ENCODE data around the gene SERINC2.
"Not testable (repeated sequence)": the region's sequence is repeated elsewhere in the genome, so short reads cannot be mapped to it uniquely, and the experiment has no call there.

GRCh38 chr1:31472314-31472651, 59.3 kb downstream of the SERINC2 start:
- not testable (repeated sequence) for TF ChIP-seq CTCF (IDR thresholded peaks at IDR 0.05; ENCODE audit: low read length); EZH2 (optimal IDR thresholded peaks at IDR 0.05; ENCODE audit: low read depth, low read length); EZH2phosphoT487 (IDR thresholded peaks at IDR 0.05; ENCODE audit: low read length)
